HG03354 (cell line): ENCODE results near the gene ZNF14.
"Not testable (repeated sequence)": the region's sequence is repeated elsewhere in the genome, so short reads cannot be mapped to it uniquely, and the experiment has no call there.

Source experiments
- ATAC-seq: cut with Tn5 transposase; IDR thresholded peaks from one replicate; pipeline ENCODE4 v1.9.1; 2021; ENCODE audit warnings: mild to moderate bottlenecking; ENCODE audit not compliant: unreplicated experiment, poor library complexity, severe bottlenecking

ZNF14 gene

DNA sequence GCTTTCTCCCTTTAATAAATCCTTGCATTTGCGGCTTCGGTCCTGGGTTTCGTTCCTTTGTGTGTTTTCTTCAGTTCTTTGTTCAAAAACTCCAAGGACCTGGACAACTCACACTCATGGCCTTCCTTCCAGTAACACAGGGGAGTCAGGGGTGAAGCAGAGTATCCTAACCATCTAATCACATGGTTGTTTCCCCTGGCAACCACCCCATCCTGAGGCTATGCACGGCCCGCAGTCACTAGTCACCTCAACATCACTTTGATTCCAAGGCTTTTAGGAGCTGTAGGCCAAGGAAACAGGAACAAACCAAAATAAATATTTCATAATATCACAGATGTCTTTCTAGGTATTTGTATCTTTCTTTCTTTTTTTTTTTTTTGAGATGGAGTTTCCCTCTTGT is 35.3 kb downstream of the ZNF14 start:
- ATAC-seq, result no peak

DNA sequence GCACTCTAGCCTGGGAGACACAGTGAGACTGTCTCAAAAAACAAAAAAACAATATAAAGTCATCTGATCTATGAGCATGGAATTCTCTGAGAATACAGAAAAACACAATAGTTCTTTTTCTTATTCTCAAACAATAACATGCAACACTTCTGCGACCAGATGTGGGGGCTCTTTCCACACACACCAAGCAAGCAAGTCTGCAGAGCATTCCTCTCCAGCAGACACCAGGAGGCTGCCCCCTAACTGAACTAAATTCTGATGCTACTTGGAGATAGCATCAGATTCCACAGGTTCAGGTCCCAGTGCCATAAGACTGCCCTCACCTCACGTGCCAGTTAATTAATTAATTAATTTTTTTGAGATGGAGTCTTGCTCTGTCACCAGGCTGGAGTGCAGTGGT is 36.5 kb downstream of the ZNF14 start:
- no peak for ATAC-seq

- no peak for ATAC-seq
Measured at GRCh38 chr19:19691683-19692082, 41.2 kb downstream of the ZNF14 start.

DNA sequence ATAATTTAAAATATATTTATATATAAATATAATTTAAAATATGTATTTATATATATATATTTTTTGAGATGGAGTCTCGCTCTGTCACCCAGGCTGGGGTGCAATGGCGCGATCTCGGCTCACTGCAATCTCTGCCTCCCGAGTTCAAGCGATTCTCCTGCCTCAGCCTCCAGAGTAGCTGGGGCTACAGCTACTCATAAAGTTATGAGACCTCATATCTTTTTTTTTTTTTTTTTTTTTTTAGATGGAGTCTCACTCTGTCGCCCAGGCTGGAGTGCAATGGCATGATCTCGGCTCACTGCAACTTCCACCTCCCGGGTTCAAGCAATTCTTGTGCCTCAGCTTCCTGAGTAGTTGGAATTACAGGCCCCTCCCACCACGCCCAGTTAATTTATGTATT is 43.9 kb downstream of the ZNF14 start:
- not testable (repeated sequence) for ATAC-seq

GRCh38 chr19:19687090-19687489 is 45.8 kb downstream of the ZNF14 start:
- ATAC-seq, result no peak

- ATAC-seq, result no peak
Measured at GRCh38 chr19:19686580-19686979, 46.3 kb downstream of the ZNF14 start.

DNA sequence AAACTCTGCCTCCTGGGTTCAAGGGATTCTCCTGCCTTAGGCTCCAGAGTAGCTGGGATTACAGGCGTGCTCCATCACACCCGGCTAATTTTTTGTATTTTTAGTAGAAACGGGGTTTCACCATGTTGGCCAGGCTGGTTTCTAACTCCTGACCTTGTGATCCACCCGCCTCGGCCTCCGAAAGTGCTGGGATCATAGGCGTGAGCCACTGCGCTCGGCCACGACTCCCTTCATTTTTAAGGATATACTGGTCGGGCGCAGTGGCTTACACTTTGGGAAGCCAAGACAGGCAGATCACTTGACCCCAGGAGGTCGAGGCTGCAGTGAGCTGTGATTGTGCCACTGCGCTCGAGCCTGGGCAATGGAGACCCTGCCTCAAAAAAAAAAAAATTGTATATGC is 46.8 kb downstream of the ZNF14 start:
- not testable (repeated sequence) for ATAC-seq

DNA sequence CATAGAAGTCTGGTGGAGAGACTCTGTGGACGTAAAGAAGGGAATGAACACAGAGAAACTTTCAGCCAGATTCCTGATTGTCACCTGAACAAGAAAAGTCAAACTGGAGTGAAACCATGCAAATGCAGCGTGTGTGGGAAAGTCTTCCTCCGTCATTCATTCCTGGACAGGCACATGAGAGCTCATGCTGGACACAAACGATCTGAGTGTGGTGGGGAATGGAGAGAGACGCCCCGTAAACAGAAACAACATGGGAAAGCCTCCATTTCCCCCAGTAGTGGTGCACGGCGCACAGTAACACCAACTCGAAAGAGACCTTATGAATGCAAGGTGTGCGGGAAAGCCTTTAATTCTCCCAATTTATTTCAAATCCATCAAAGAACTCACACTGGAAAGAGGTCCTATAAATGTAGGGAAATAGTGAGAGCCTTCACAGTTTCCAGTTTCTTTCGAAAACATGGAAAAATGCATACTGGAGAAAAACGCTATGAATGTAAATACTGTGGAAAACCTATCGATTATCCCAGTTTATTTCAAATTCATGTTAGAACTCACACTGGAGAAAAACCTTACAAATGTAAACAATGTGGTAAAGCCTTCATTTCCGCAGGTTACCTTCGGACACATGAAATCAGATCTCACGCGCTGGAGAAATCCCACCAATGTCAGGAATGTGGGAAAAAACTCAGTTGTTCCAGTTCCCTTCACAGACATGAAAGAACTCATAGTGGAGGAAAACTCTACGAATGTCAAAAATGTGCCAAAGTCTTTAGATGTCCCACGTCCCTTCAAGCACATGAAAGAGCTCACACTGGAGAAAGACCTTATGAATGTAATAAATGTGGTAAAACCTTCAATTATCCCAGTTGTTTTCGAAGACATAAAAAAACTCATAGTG is 53.5 kb downstream of the ZNF14 start:
- no peak for ATAC-seq

DNA sequence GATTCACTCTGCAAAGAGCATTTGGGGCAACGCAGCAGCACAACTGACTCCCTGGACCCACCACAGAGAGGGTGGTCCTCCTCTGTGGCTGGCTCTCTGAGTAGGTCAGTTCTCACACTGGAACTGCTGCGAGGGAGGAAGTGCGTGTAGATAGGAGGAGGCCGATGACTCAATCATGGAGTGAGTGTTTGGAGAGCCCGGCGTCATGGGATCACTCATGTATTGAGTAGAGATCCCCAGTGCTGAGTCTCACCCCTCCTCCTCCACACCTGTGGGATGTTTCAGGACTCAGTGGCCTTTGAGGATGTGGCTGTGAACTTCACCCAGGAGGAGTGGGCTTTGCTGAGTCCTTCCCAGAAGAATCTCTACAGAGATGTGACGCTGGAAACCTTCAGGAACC is 55.3 kb downstream of the ZNF14 start:
- no peak for ATAC-seq

DNA sequence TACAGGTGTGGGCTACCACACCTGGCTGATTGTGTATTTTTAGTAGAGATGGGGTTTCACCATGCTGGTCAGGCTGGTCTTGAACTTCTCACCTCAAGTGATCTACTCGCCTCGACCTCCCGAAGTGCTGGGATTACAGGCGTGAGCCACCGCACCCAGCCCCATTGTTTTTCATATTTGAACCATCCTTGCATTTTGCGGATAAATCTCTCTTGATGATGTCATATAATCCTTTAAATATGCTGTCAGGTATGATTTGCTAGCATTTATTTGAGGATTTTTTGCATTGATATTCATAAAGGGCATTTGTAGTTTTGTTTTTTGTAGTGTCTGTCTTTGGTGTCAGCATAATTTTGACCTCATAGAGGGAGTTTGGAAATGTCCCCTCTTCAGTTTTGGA is 58.6 kb downstream of the ZNF14 start:
- ATAC-seq, result no peak

- no peak for ATAC-seq
Measured at GRCh38 chr19:19672816-19673215, 60.1 kb downstream of the ZNF14 start.

DNA sequence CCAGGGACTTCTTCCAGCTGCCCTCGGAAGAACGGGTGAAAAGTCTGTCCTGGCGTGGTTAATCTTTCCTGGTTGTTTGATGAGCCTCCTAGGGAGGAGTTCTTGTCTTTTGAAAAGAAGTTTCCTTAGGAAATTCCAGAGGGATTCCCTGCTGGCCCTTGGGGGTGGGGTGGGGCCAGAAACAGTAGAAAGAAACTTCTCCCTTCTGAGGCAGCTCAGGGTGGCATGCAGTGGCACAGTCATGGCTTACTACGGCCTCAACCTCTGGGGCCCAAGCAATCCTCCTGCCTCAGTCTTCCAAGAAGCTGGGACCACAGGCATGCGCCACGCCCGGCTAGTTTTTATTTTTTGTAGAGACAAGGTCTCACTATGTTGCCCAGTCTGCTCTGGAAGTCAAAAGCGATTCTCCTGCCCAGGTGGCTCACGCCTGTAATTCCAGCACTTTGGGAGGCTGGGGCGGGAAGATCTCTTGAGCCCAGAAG is 62.8 kb downstream of the ZNF14 start:
- no peak for ATAC-seq

- peak; percentile 76 for ATAC-seq
Measured at GRCh38 chr19:19668230-19669012, 64.5 kb downstream of the ZNF14 start, which contains the start of gene ZNF101. Gene ZNF101, plus strand, starts transcription at chr19:19668839. Its CDS starts 125 bp downstream, at chr19:19668964.

DNA sequence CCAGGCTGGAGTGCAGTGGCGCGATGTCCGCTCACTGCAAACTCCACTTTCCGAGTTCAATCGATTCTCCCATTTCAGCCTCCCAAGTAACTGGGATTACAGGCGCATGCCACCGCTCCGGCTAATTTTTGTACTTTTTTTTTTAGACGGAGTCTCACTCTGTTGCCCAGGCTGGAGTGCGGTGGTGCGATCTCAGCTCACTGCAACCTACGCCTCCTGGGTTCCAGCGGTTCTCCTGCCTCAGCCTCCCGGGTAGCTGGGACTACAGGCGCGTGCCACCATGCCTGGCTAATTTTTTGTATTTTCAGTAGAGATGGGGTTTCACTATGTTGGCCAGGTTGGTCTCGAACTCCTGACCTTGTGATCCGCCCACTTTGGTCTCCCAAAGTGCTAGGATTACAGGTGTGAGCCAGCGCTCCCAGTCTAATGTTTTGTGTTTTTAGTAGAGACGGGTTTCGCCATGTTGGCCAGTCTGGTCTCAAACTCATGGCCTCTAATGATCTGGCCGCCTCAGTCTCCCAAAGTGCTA is 67.4 kb downstream of the ZNF14 start:
- ATAC-seq, result not testable (repeated sequence)

- peak; percentile 63 for ATAC-seq
Measured at GRCh38 chr19:19663256-19664120, 69.4 kb downstream of the ZNF14 start, which contains the start of gene ATP13A1. Gene ATP13A1, minus strand, starts transcription at chr19:19663676. Its CDS starts 10 bp downstream, at chr19:19663666.

GRCh38 chr19:19662871-19663255 is 70.0 kb downstream of the ZNF14 start:
- no peak for ATAC-seq

DNA sequence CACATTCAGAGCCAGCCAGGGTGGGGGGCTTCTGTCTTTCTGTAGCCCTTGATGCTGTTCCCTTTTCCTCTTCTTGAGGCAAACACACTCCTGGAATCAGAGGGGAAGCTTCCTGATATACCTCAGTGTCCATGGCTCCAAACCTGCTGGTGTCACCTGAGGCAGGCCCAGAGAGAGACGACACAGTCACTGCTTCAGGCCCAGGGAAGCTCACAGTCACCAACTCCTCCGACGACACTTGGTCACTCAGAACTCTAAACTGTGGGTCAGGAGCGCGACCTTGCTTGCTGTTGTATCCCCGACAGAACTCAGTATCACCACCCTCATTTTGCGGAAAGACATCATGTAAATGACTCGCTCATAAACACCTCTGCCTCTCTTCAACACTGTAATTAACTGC is 70.6 kb downstream of the ZNF14 start:
- ATAC-seq, result no peak

DNA sequence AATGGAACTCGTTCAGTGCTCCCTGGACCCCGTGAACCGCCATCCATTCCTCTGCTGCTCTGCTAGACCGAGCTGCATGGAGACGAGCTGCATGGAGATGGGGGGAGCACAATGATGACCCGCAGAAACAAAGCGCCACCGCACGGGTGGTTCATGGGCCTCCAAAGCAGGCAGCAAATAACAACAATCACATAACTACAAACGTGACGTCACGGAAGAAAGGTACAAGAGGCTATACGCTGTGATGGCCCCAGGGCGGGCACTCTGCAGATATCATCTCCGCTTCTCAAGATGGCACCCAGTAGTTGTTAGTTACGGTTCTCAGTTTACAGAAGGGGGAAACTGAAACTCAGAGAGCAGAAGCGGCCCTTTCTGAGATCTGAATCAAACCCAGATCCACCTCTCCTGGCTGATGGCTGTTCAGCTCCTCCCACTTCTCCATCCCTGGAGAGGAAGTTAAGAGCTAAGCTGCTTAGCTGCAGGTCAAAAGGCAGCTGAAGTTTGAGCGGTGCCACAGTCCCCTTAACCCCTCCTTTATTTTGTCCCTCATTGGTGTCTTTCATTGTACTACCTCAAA is 71.1 kb downstream of the ZNF14 start:
- peak; percentile 39 for ATAC-seq

DNA sequence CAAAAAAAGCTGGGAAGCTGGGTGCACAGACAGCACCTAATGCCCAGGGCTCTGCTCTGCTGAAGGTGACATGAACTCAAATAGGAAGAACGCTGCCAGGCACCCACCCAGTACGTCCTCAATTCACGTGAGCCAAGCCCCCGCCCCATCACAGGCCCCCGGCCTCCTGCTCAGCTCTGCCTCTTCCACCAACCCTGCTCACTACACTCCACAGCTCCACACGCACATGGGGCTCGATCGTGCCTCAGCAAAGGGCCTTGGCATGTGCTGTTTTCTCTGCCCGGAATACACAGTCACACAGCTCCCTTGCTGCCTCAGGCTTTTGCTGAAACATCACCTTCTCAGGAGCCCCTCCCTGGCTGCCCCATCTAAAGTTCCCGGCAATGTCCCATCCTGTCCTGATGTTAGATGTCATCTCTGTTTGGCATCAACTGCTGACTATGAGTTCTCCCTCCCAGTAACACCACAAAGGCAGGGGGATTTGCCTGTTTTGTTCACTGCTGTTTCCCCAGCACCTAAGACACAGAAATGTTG is 71.7 kb downstream of the ZNF14 start:
- no peak for ATAC-seq
